H1 (cell line): ENCODE results near the gene GDI2. TPM values are rescaled to one million over a fixed set of nuclear protein-coding genes. Genes with fewer than 3 reads are reported as not detected.
A peak's percentile ranks its signal among the peaks of the same experiment; 100 is the strongest.

Source experiments
- CTCF ChIA-PET: fragments of 300-600 bp; sonication (Branson Sonifier 250); formaldehyde crosslinking; loops from one replicate; lab custom pipeline; 2021; ENCODE audit not compliant: partially characterized antibody; lab: Charles Lee
- POLR2A ChIA-PET: fragments of 300-600 bp; sonication (Branson Sonifier 250); formaldehyde crosslinking; loops from one replicate; lab custom pipeline; 2021; ENCODE audit warnings: inconsistent platforms; ENCODE audit not compliant: partially characterized antibody; lab: Charles Lee
- DNase-seq, 2 experiments: peaks; one replicate each; pipeline versions ENCODE4 v3.0.0 to v3.0.0-alpha.2; 2010 to 2022; ENCODE audit warnings: low spot score in 2 of 2, low read depth in 1 of 2, mixed read lengths in 1 of 2
- FAIRE-seq: peaks from 2 replicates; lab custom pipeline; 2011; peaks lifted over from hg19 to GRCh38; lab: Jason Lieb, UNC
- H2AFZ ChIP-seq: 2 replicates; pipeline ENCODE4 v1.8.1; 2012; ENCODE audit warnings: low read length, inconsistent platforms
- H2AK5ac ChIP-seq: 2 replicates; pipeline ENCODE4 v1.6.1; 2013; ENCODE audit warnings: low read depth, low read length
- H2BK120ac ChIP-seq: replicated peaks from 2 replicates; pipeline ENCODE3; 2013; ENCODE audit warnings: low read depth, low read length, inconsistent platforms
- H2BK12ac ChIP-seq: 2 replicates; pipeline ENCODE4 v1.6.1; 2013; ENCODE audit warnings: low read depth, low read length
- H2BK15ac ChIP-seq: 2 replicates; pipeline ENCODE4 v1.6.1; 2013; ENCODE audit warnings: low read length
- H2BK20ac ChIP-seq: 2 replicates; pipeline ENCODE4 v1.6.1; 2013; ENCODE audit warnings: low read length
- H2BK5ac ChIP-seq: 2 replicates; pipeline ENCODE4 v1.6.1; 2013; ENCODE audit warnings: low read depth, low read length
- H3K14ac ChIP-seq: 2 replicates; pipeline ENCODE4 v1.6.1; 2013; ENCODE audit warnings: inconsistent platforms; ENCODE audit not compliant: insufficient read length
- H3K18ac ChIP-seq: 2 replicates; pipeline ENCODE4 v1.6.1; 2013; ENCODE audit warnings: low read length; ENCODE audit errors: extremely low read depth
- H3K23ac ChIP-seq: 2 replicates; pipeline ENCODE4 v1.6.1; 2013; ENCODE audit warnings: inconsistent platforms; ENCODE audit not compliant: insufficient read length
- H3K23me2 ChIP-seq: 2 replicates; pipeline ENCODE4 v1.6.1; 2013; ENCODE audit warnings: low read depth, low read length
- H3K27ac ChIP-seq: 2 replicates; pipeline ENCODE4 v1.6.1; 2011; ENCODE audit warnings: low read depth, low read length, inconsistent platforms
- H3K27me3 ChIP-seq, 4 experiments: replicated peaks in 1 of 4; 1 replicate in 1 of 4; 2 replicates in 3 of 4; pipeline versions ENCODE4 v1.6.1 to v1.8.1; 2011 to 2013; ENCODE audit warnings: low read length in 3 of 4, mild to moderate bottlenecking in 3 of 4, inconsistent platforms in 2 of 4, mixed read lengths in 2 of 4, moderate library complexity in 1 of 4; ENCODE audit not compliant: control insufficient read depth in 3 of 4, insufficient read depth in 3 of 4; ENCODE audit errors: extremely low read depth in 1 of 4
- H3K36me3 ChIP-seq, 4 experiments: 2 replicates each; pipeline versions ENCODE4 v1.6.1 to v1.8.1; 2011 to 2013; ENCODE audit warnings: mild to moderate bottlenecking in 4 of 4, low read length in 3 of 4, moderate library complexity in 2 of 4, control low read depth in 1 of 4, inconsistent platforms in 1 of 4; ENCODE audit not compliant: insufficient read depth in 4 of 4, control insufficient read depth in 2 of 4
- H3K4ac ChIP-seq: replicated peaks from 2 replicates; pipeline ENCODE3; 2013; ENCODE audit warnings: low read length, low read depth, mixed read lengths, inconsistent platforms; ENCODE audit not compliant: insufficient read length
- H3K4me1 ChIP-seq, 4 experiments: replicated peaks in 1 of 4; 1 replicate in 1 of 4; 2 replicates in 3 of 4; pipeline versions ENCODE4 v1.6.1 to v1.8.1; 2011 to 2013; ENCODE audit warnings: low read length in 3 of 4, inconsistent platforms in 2 of 4, mixed read lengths in 1 of 4; ENCODE audit not compliant: insufficient read depth in 4 of 4, control insufficient read depth in 3 of 4
- H3K4me2 ChIP-seq, 2 experiments: 2 replicates each; pipeline versions ENCODE4 v1.6.1 to v1.8.1; 2011 to 2013; ENCODE audit warnings: low read depth in 2 of 2, low read length in 2 of 2, control low read depth in 1 of 2, inconsistent platforms in 1 of 2, mild to moderate bottlenecking in 1 of 2; ENCODE audit not compliant: insufficient read depth in 1 of 2
- H3K4me3 ChIP-seq, 4 experiments: fragments of 200-600, 300-600 bp in 1 of 4; sonication (generic), shearing (Covaris generic), sonication (Bioruptor Twin) in 1 of 4; 2 replicates each; pipeline versions ENCODE4 v1.5.1 to v1.8.1; 2011 to 2016; ENCODE audit warnings: low read length in 4 of 4, low read depth in 3 of 4, control low read depth in 2 of 4, inconsistent platforms in 2 of 4, mild to moderate bottlenecking in 2 of 4, mixed read lengths in 1 of 4, moderate library complexity in 1 of 4; ENCODE audit not compliant: insufficient read depth in 2 of 4; ENCODE audit errors: extremely low read depth in 1 of 4
- H3K56ac ChIP-seq: replicated peaks from 2 replicates; pipeline ENCODE3; 2013; ENCODE audit warnings: low read depth, mild to moderate bottlenecking, mixed read lengths, low read length, inconsistent platforms; ENCODE audit not compliant: insufficient read length
- H3K79me1 ChIP-seq: 2 replicates; pipeline ENCODE4 v1.6.1; 2013; ENCODE audit warnings: low read depth, low read length, control low read depth
- H3K79me2 ChIP-seq, 2 experiments: 2 replicates each; pipeline versions ENCODE4 v1.6.1 to v1.8.1; 2012 to 2013; ENCODE audit warnings: low read length in 2 of 2, mild to moderate bottlenecking in 2 of 2, inconsistent platforms in 1 of 2; ENCODE audit not compliant: insufficient read depth in 2 of 2, control insufficient read depth in 1 of 2
- H3K9ac ChIP-seq, 4 experiments: replicated peaks in 1 of 4; 1 replicate in 1 of 4; 2 replicates in 3 of 4; pipeline versions ENCODE4 v1.6.1 to v1.8.1; 2011 to 2013; ENCODE audit warnings: low read depth in 3 of 4, low read length in 3 of 4, control low read depth in 2 of 4, mild to moderate bottlenecking in 2 of 4, moderate library complexity in 2 of 4, inconsistent platforms in 1 of 4; ENCODE audit errors: extremely low read depth in 1 of 4
- H3K9me3 ChIP-seq, 2 experiments: 2 replicates each; pipeline versions ENCODE4 v1.6.1 to v1.8.1; 2012 to 2013; ENCODE audit warnings: mild to moderate bottlenecking in 2 of 2, moderate library complexity in 2 of 2, control low read depth in 1 of 2, inconsistent platforms in 1 of 2, low read depth in 1 of 2, low read length in 1 of 2, mixed read lengths in 1 of 2; ENCODE audit not compliant: insufficient read depth in 2 of 2
- H4K20me1 ChIP-seq, 2 experiments: replicated peaks in 1 of 2; 2 replicates each; pipeline versions ENCODE3 to v1.8.1; 2011 to 2013; ENCODE audit warnings: inconsistent platforms in 2 of 2, low read length in 2 of 2, mild to moderate bottlenecking in 1 of 2; ENCODE audit not compliant: insufficient read depth in 2 of 2, control insufficient read depth in 1 of 2
- H4K5ac ChIP-seq: 2 replicates; pipeline ENCODE4 v1.6.1; 2013; ENCODE audit warnings: low read length, low read depth, mixed read lengths, inconsistent platforms; ENCODE audit not compliant: insufficient read length
- H4K8ac ChIP-seq: 2 replicates; pipeline ENCODE4 v1.8.0; 2013; ENCODE audit warnings: mild to moderate bottlenecking, moderate library complexity, low read length, inconsistent platforms; ENCODE audit not compliant: insufficient read depth; ENCODE audit errors: extremely low read depth
- H4K91ac ChIP-seq: replicated peaks from 2 replicates; pipeline ENCODE3; 2013; ENCODE audit warnings: low read length, mixed read lengths, inconsistent platforms; ENCODE audit not compliant: insufficient read length
- CREB1 ChIP-seq: IDR thresholded peaks from 2 replicates; pipeline ENCODE4 v1.6.1; 2012; ENCODE audit warnings: inconsistent platforms
- EP300 ChIP-seq, 2 experiments: IDR thresholded peaks; 1 replicate in 1 of 2; 2 replicates in 1 of 2; pipeline ENCODE4 v1.6.1; 2011 to 2012; ENCODE audit warnings: low read depth in 2 of 2, low read length in 2 of 2, mild to moderate bottlenecking in 2 of 2, borderline replicate concordance in 1 of 2, inconsistent platforms in 1 of 2, moderate library complexity in 1 of 2
- MAX ChIP-seq: IDR thresholded peaks from 2 replicates; pipeline ENCODE4 v1.6.1; 2012; ENCODE audit warnings: inconsistent platforms
- TCF12 ChIP-seq: IDR thresholded peaks from 2 replicates; pipeline ENCODE4 v1.6.1; 2011; ENCODE audit warnings: low read depth, mild to moderate bottlenecking, low read length
- WGBS, 2 experiments: shearing (Covaris generic) in 1 of 2; methylation state at CpG; one replicate each; pipeline versions ENCODE4 v1.1.6 to v1.1.7; 2013 to 2015; ENCODE audit warnings: low lambda C conversion rate in 2 of 2, mixed read lengths in 2 of 2, inconsistent platforms in 1 of 2, low coverage in 1 of 2, missing lambda C conversion rate in 1 of 2; ENCODE audit not compliant: insufficient replicate concordance in 2 of 2, insufficient coverage in 1 of 2, insufficient read length in 1 of 2; ENCODE audit errors: extremely low coverage in 1 of 2, missing lambda C conversion rate in 1 of 2; 5-methylcytosine and 5-hydroxymethylcytosine counted together
- polyA plus RNA-seq, 7 experiments: library from polyadenylated mRNA; depleted of rRNA in 3 of 7; stranded (reverse) in 5 of 7; unstranded in 2 of 7; fragments of >200 nt in 5 of 7; fragments of 200-250 nt in 2 of 7; gene quantifications; 1 replicate in 5 of 7; 2 replicates in 1 of 7; 4 replicates in 1 of 7; pipeline versions ENCODE4 v1.2.1 to v1.2.3, GENCODE V29; 2011 to 2013; ENCODE audit warnings: missing spikeins in 2 of 7, mixed read lengths in 2 of 7
- total RNA-seq: library from RNA; stranded (reverse); fragmentation: NEBNext Ultra II Directional; extraction: Animal tissue kit (Norgen Biotek cat#: 25700); gene quantifications from 2 replicates; pipeline ENCODE4 v1.2.1, GENCODE V29; 2021

The GDI2 gene
- total and polyA plus RNA-seq, 2 of the 8 experiments (the other 6 are each of a cell fraction or from before 2014, with no cell fraction given), result 168 to 385 TPM

GRCh38 chr10:5810225-5810624 is 3.0 kb downstream of the GDI2 start:
- Histone ChIP-seq H3K4me3 (peak overlapping the region in 1 of 4 experiments; percentile 98; a peak in 3 of 8 replicates), H3K79me1 (no peaks in the 10 kb centered on the region; the same call in 1 of the 2 replicates), H3K27ac (no peak overlapping the region), H3K23me2 (peaks cover 6% of the 10 kb centered on the region), H2BK120ac (no peak overlapping the region), H2BK20ac (no peak overlapping the region), H3K27me3 (no peaks in the 10 kb centered on the region), H2AFZ (no peak overlapping the region), H2BK5ac (no peak overlapping the region), H2AK5ac (no peak overlapping the region), H4K20me1 (peaks cover 22 to 28% of the 10 kb centered on the region in 2 experiments), H3K9ac (no peak overlapping the region; a peak in 1 of 7 replicates), H2BK15ac (no peak overlapping the region), H3K79me2 (peaks cover 63 to 89% of the 10 kb centered on the region in 2 experiments), H3K23ac (no peak overlapping the region), H4K91ac (no peak overlapping the region), H3K14ac (no peak overlapping the region), H3K9me3 (no peaks in the 10 kb centered on the region), H3K56ac (no peak overlapping the region), H3K36me3 (peaks cover 0 to 13% (median 3%) of the 10 kb centered on the region in 4 experiments; a peak in 3 of 8 replicates), H3K4ac (no peak overlapping the region), H3K4me1 (peaks cover 0 to 3% (median 0%) of the 10 kb centered on the region in 4 experiments; a peak in 1 of 7 replicates), H2BK12ac (no peak overlapping the region), H3K4me2 (peak overlapping the region; percentile 67 to 81; a peak in 3 of 4 replicates), H4K5ac (no peak overlapping the region), H4K8ac (no peak overlapping the region), H3K18ac (no peak overlapping the region)
- no peak for DNase-seq
- TF ChIP-seq EP300 (IDR thresholded peaks at IDR 0.05; ENCODE audit: borderline replicate concordance in 1 of 2, low read depth in 2 of 2, low read length in 2 of 2) (no peak), TCF12 (no peak), CREB1 (no peak), MAX (no peak)
- CTCF ChIA-PET, result interaction anchor here (1.0 to 2.2 kb wide), 4 partner anchors 12 to 63 kb away, joined by 3 to 13 read pairs (median 4); no protein-coding TSS in a partner anchor
- POLR2A ChIA-PET, result interaction anchor here (0.8 to 2.8 kb wide), 5 partner anchors 11 to 80 kb away, joined by 3 to 17 read pairs (median 7); partner anchors contain the start of genes ANKRD16 and FBH1
- no peak for FAIRE-seq
- 85% methylated on average over 2 of the region's 2 CpGs; no CpG with 5 or more reads in 1 of the 2 experiments for WGBS, 2 experiments
